Skeletal muscle satellite cell (primary cell): ENCODE results near the gene ZNF280C.
"Not testable (repeated sequence)": the region's sequence is repeated elsewhere in the genome, so short reads cannot be mapped to it uniquely, and the experiment has no call there.

Source experiments
- H3K27me3 ChIP-seq: 2 replicates; pipeline ENCODE4 v1.7.0; 2013; ENCODE audit warnings: low read length; ENCODE audit not compliant: control insufficient read depth, insufficient read depth
- H3K36me3 ChIP-seq: 2 replicates; pipeline ENCODE4 v1.7.0; 2013; ENCODE audit warnings: mild to moderate bottlenecking, control low read depth, low read length; ENCODE audit not compliant: insufficient read depth
- H3K4me1 ChIP-seq: 2 replicates; pipeline ENCODE4 v1.7.0; 2013; ENCODE audit warnings: low read length; ENCODE audit not compliant: control insufficient read depth, insufficient read depth
- H3K4me2 ChIP-seq: 2 replicates; pipeline ENCODE4 v1.7.0; 2013; ENCODE audit warnings: mild to moderate bottlenecking, low read length
- H3K4me3 ChIP-seq: 2 replicates; pipeline ENCODE4 v1.7.0; 2013; ENCODE audit warnings: low read length
- H3K9ac ChIP-seq: 2 replicates; pipeline ENCODE4 v1.7.0; 2013; ENCODE audit warnings: mild to moderate bottlenecking, low read depth, low read length, moderate library complexity
- H3K9me3 ChIP-seq: replicated peaks from 2 replicates; pipeline ENCODE4 v1.7.0; 2013; ENCODE audit warnings: mild to moderate bottlenecking, control low read depth, low read length

The ZNF280C gene

DNA sequence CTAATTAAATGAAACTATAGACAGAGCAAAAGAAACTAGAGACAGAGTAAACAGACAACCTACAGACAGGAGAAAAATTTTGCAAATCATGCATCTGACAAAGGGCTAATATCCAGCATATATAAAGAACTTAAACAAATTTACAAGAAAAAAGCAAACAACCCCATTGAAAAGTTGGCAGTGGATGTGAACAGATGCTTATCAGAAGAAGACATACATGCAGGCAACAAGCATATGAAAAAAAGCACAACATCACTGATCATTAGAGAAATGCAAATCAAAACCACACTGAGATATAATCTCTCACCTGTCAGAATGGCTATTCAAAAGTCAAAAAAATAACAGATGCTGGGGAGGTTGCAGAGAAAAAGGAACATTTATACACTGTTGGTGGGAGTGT lies 14.8 kb downstream of the ZNF280C start:
- no peak overlapping the region for H3K4me2 ChIP-seq
- no peaks in the 10 kb centered on the region for H3K9me3 ChIP-seq
- no peaks in the 10 kb centered on the region for H3K27me3 ChIP-seq
- H3K4me1 ChIP-seq, result peaks cover 2% of the 10 kb centered on the region
- no peaks in the 10 kb centered on the region for H3K36me3 ChIP-seq
- H3K4me3 ChIP-seq, result no peak overlapping the region
- no peak overlapping the region for H3K9ac ChIP-seq

- H3K9me3 ChIP-seq, result no peaks in the 10 kb centered on the region
- H3K4me1 ChIP-seq, result peaks cover 2% of the 10 kb centered on the region
- no peak overlapping the region for H3K4me3 ChIP-seq
- H3K36me3 ChIP-seq, result no peaks in the 10 kb centered on the region
- no peak overlapping the region for H3K9ac ChIP-seq
- no peak overlapping the region for H3K4me2 ChIP-seq
- H3K27me3 ChIP-seq, result no peaks in the 10 kb centered on the region
Observed at GRCh38 chrX:130251671-130252070, 17.0 kb downstream of the ZNF280C start.

- peaks cover 4% of the 10 kb centered on the region for H3K36me3 ChIP-seq
Observed at GRCh38 chrX:130247996-130248395, 20.7 kb downstream of the ZNF280C start.

DNA sequence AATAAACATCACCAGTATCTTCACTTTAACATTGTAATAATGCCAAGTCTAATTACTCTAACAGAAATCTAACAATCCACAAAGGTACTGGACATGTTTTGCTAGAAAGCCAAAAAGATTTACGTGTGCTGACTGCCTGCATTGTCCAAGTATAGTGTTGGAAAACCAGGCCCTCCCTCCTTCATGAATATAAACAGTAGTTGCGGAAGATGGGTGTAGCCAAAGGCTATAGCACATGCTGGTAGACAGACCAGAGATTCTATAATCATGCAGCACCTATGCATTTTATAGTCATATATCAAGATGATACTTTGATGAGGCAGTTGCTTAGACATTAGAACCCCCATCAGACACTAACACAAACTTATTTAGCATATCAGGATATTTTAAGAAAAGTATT lies 22.6 kb downstream of the ZNF280C start:
- Histone ChIP-seq H3K4me3 (no peak overlapping the region), H3K4me2 (no peak overlapping the region), H3K9ac (no peak overlapping the region), H3K27me3 (no peaks in the 10 kb centered on the region), H3K36me3 (peaks cover 4% of the 10 kb centered on the region), H3K9me3 (no peaks in the 10 kb centered on the region), H3K4me1 (peaks cover 10% of the 10 kb centered on the region)

More at GRCh38 chrX:130247996-130248395, 20.7 kb downstream of the ZNF280C start:
- Histone ChIP-seq H3K4me1 (peaks cover 13% of the 10 kb centered on the region), H3K9ac (no peak overlapping the region), H3K27me3 (no peaks in the 10 kb centered on the region), H3K4me2 (no peak overlapping the region), H3K9me3 (no peaks in the 10 kb centered on the region), H3K4me3 (no peak overlapping the region)

- Histone ChIP-seq H3K4me2 (no peak overlapping the region), H3K36me3 (peaks cover 4% of the 10 kb centered on the region), H3K4me3 (no peak overlapping the region), H3K9me3 (no peaks in the 10 kb centered on the region), H3K9ac (no peak overlapping the region), H3K27me3 (no peaks in the 10 kb centered on the region), H3K4me1 (peaks cover 10% of the 10 kb centered on the region)
Observed at GRCh38 chrX:130245441-130245840, 23.3 kb downstream of the ZNF280C start.

DNA sequence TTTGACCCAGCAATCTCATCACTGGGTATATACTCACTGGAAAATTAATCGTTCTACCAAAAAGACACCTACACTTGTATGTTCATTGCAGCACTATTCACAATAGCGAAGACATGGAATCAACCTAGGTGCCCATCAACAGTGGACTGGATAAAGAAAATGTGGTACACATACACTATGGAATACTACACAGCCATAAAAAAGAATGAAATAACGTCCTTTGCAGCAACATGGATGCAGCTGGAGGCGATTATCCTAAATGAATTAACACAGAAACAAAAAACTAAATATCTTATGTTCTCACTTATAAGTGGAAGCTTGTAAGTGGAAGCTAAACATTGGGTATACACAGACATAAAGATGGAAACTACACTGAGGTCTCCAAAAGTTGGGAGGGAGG lies 37.5 kb downstream of the ZNF280C start:
- not testable (repeated sequence) for H3K4me1 ChIP-seq, H3K9ac ChIP-seq, H3K27me3 ChIP-seq, H3K4me2 ChIP-seq, H3K36me3 ChIP-seq, H3K4me3 ChIP-seq, H3K9me3 ChIP-seq

GRCh38 chrX:130228871-130229270 lies 39.8 kb downstream of the ZNF280C start:
- Histone ChIP-seq H3K4me2 (no peak overlapping the region), H3K27me3 (no peaks in the 10 kb centered on the region), H3K4me1 (no peaks in the 10 kb centered on the region), H3K36me3 (peaks cover 7% of the 10 kb centered on the region), H3K9ac (no peak overlapping the region), H3K4me3 (no peak overlapping the region), H3K9me3 (no peaks in the 10 kb centered on the region)

GRCh38 chrX:130224810-130225209 lies 43.9 kb downstream of the ZNF280C start:
- no peaks in the 10 kb centered on the region for H3K4me1 ChIP-seq
- H3K4me3 ChIP-seq, result no peak overlapping the region
- H3K36me3 ChIP-seq, result peaks cover 8% of the 10 kb centered on the region
- H3K9ac ChIP-seq, result no peak overlapping the region
- no peaks in the 10 kb centered on the region for H3K9me3 ChIP-seq
- no peaks in the 10 kb centered on the region for H3K27me3 ChIP-seq
- H3K4me2 ChIP-seq, result no peak overlapping the region

DNA sequence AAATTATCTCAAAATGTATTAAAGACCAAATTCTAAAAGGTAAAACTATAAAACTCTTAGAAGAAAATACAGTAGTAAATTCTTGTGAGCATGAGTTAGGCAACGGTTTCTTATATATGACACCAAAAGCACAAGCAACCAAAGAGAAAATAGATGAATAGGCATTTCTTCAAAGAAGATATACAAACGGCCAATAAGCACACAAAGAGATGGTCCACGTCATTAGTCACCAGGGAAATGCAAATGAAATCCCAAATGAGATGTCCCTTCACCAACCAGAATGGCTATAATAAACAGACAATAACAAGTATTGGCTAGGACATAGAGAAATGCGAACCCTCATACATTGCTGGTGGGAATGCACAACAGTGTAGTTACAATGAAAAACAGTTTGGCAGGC lies 52.4 kb downstream of the ZNF280C start:
- no peaks in the 10 kb centered on the region for H3K4me1 ChIP-seq
- peaks cover 10% of the 10 kb centered on the region for H3K36me3 ChIP-seq

GRCh38 chrX:130213376-130213775 lies 55.3 kb downstream of the ZNF280C start:
- peaks cover 10% of the 10 kb centered on the region for H3K36me3 ChIP-seq
- H3K9ac ChIP-seq, result no peak overlapping the region
- H3K27me3 ChIP-seq, result no peaks in the 10 kb centered on the region
- H3K4me3 ChIP-seq, result no peak overlapping the region
- no peaks in the 10 kb centered on the region for H3K4me1 ChIP-seq
- H3K9me3 ChIP-seq, result no peaks in the 10 kb centered on the region
- H3K4me2 ChIP-seq, result no peak overlapping the region

More for the DNA sequence above, 52.4 kb downstream of the ZNF280C start:
- Histone ChIP-seq H3K9ac (no peak overlapping the region), H3K4me2 (no peak overlapping the region), H3K27me3 (no peaks in the 10 kb centered on the region), H3K4me3 (no peak overlapping the region), H3K9me3 (no peaks in the 10 kb centered on the region)

DNA sequence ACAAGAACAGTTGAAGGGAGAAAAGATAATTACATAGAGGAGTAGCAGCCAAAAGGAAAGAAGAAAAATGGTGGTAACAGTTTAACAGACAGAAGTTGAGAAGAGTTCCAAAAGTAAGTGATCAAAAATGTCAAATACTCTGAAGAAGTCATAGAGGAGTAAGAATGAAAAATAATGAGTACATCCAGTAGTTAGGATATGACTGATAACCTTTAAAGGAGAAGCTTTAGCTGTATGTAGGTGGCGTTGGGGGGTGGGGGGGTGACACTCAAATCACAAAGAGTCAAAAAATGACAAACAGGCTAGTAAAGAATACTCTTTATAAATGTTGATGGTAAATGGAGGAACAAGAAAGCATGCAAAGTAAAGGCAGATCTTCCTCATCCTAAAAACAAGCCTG lies 56.3 kb downstream of the ZNF280C start:
- Histone ChIP-seq H3K27me3 (no peaks in the 10 kb centered on the region), H3K9ac (no peak overlapping the region), H3K36me3 (peaks cover 10% of the 10 kb centered on the region), H3K4me3 (no peak overlapping the region), H3K4me1 (no peaks in the 10 kb centered on the region), H3K9me3 (no peaks in the 10 kb centered on the region), H3K4me2 (no peak overlapping the region)

- H3K36me3 ChIP-seq, result peaks cover 10% of the 10 kb centered on the region
- no peaks in the 10 kb centered on the region for H3K4me1 ChIP-seq
- H3K4me3 ChIP-seq, result no peak overlapping the region
Observed at GRCh38 chrX:130211415-130212186, 57.1 kb downstream of the ZNF280C start.

More at GRCh38 chrX:130211415-130212186, 57.1 kb downstream of the ZNF280C start:
- Histone ChIP-seq H3K9me3 (no peaks in the 10 kb centered on the region), H3K4me2 (no peak overlapping the region), H3K9ac (no peak overlapping the region), H3K27me3 (no peaks in the 10 kb centered on the region)
